SK-N-SH (cell line): ENCODE measurements around the gene ZNF17.

Experiments
- EP300 ChIP-seq, 2 experiments: IDR thresholded peaks; 2 replicates each; pipeline versions ENCODE4 v1.4.0 to v1.6.1; 2012; ENCODE audit warnings: borderline replicate concordance in 1 of 2, low read depth in 1 of 2, low read length in 1 of 2
- RCOR1 ChIP-seq: fragments of 150-350 bp; IDR thresholded peaks from 2 replicates; pipeline ENCODE4 v1.6.1; 2017; ENCODE audit warnings: antibody characterized with exemption, low read length

- TF ChIP-seq EP300 (IDR thresholded peaks at IDR 0.05; ENCODE audit: borderline replicate concordance in 1 of 2, low read depth in 1 of 2, low read length in 1 of 2) (no peak), RCOR1 (no peak)
These were observed 15.3 kb upstream of the ZNF17 start for GRCh38 chr19:57395710-57396109.
